GM12878 (cell line): Measurements from ENCODE around the gene CSNK1G3. TPM values are rescaled to one million over a fixed set of nuclear protein-coding genes. Genes with fewer than 3 reads are reported as not detected.

Experiments
- CBFB ChIP-seq: IDR thresholded peaks from 2 replicates; pipeline ENCODE4 v1.6.1; 2016; ENCODE audit warnings: antibody characterized with exemption, low read depth
- CREB1 ChIP-seq: IDR thresholded peaks from 2 replicates; pipeline ENCODE4 v1.6.1; 2012; ENCODE audit warnings: low read depth, mild to moderate bottlenecking, inconsistent platforms
- CREM ChIP-seq: IDR thresholded peaks from 2 replicates; pipeline ENCODE4 v1.6.1; 2014; ENCODE audit warnings: antibody characterized with exemption, low read depth
- ETV6 ChIP-seq, 2 experiments: fragments of 450-650 bp in 1 of 2; IDR thresholded peaks in 1 of 2; conservative IDR thresholded peaks in 1 of 2; 2 replicates each; pipeline ENCODE4 v1.6.1; 2014; ENCODE audit warnings: antibody characterized with exemption in 1 of 2, borderline replicate concordance in 1 of 2, low read depth in 1 of 2, mild to moderate bottlenecking in 1 of 2, moderate library complexity in 1 of 2
- FOS ChIP-seq: IDR thresholded peaks from 3 replicates; pipeline ENCODE4 v1.6.1; 2011; ENCODE audit warnings: borderline replicate concordance; ENCODE audit not compliant: insufficient read length; ENCODE audit errors: extremely low read depth
- IKZF1 ChIP-seq: fragments of 450-650 bp; conservative IDR thresholded peaks from 2 replicates; pipeline ENCODE4 v1.6.1; 2017; ENCODE audit warnings: antibody characterized with exemption, mild to moderate bottlenecking
- MEF2A ChIP-seq: IDR thresholded peaks from 2 replicates; pipeline ENCODE4 v1.6.1; 2011; ENCODE audit warnings: low read depth, mild to moderate bottlenecking, low read length, moderate library complexity; ENCODE audit not compliant: insufficient read depth
- NR2C1 ChIP-seq: fragments of 450-650 bp; IDR thresholded peaks from 2 replicates; pipeline ENCODE4 v1.6.1; 2017; ENCODE audit warnings: antibody characterized with exemption, mild to moderate bottlenecking, moderate library complexity
- RAD21 ChIP-seq: IDR thresholded peaks from 2 replicates; pipeline ENCODE4 v1.6.1; 2011; ENCODE audit warnings: mild to moderate bottlenecking, low read depth, low read length, moderate library complexity; ENCODE audit not compliant: insufficient read depth
- SMAD1 ChIP-seq: fragments of 450-650 bp; IDR thresholded peaks from 2 replicates; pipeline ENCODE4 v1.6.1; 2018; ENCODE audit warnings: mild to moderate bottlenecking, low read depth; ENCODE audit not compliant: partially characterized antibody
- SMC3 ChIP-seq: IDR thresholded peaks from 2 replicates; pipeline ENCODE4 v1.6.1; 2011; ENCODE audit warnings: low read length, improper control_type of control experiment, borderline replicate concordance
- SREBF2 ChIP-seq: IDR thresholded peaks from 2 replicates; pipeline ENCODE4 v1.6.1; 2012; ENCODE audit warnings: mild to moderate bottlenecking, low read length
- TARDBP ChIP-seq: IDR thresholded peaks from 2 replicates; pipeline ENCODE4 v1.6.1; 2016; ENCODE audit warnings: borderline replicate concordance
- ZNF622 ChIP-seq: fragments of 450-650 bp; IDR thresholded peaks from 2 replicates; pipeline ENCODE4 v1.6.1; 2017; ENCODE audit warnings: mild to moderate bottlenecking, inconsistent platforms
- polyA plus RNA-seq, 11 experiments: library from polyadenylated mRNA; depleted of rRNA in 4 of 11; unstranded in 6 of 11; stranded (reverse) in 5 of 11; fragments of >200 nt; fragmentation: Nextera tagmentation in 4 of 11; fragmentation: Illumina TruSeq in 1 of 11; extraction: Ambion mirVana in 4 of 11; extraction: Trizol in 1 of 11; gene quantifications; 1 replicate in 1 of 11; 2 replicates in 10 of 11; pipeline versions ENCODE4 v1.2.1 to v1.2.3, GENCODE V29; 2011 to 2016; ENCODE audit warnings: inconsistent platforms in 2 of 11, missing spikeins in 2 of 11, low read depth in 1 of 11
- total RNA-seq, 4 experiments: library from RNA; depleted of rRNA in 3 of 4; stranded (reverse); fragments of >200 nt in 3 of 4; fragmentation: Illumina TruSeq in 1 of 4; extraction: Trizol in 1 of 4; gene quantifications; 2 replicates each; pipeline versions ENCODE4 v1.2.1 to v1.2.3, GENCODE V29; 2013 to 2021
- TF ChIP-seq, protein P1 (sequence below): fragments of 450-650 bp; conservative IDR thresholded peaks from 2 replicates; pipeline ENCODE4 v1.6.1; 2017; ENCODE audit warnings: mild to moderate bottlenecking, moderate library complexity
- TF ChIP-seq, protein P2 (sequence below): fragments of 150-350 bp; IDR thresholded peaks from 2 replicates; pipeline ENCODE4 v1.6.1; 2016; ENCODE audit warnings: low read depth, low read length
- TF ChIP-seq, protein P3 (sequence below): fragments of 450-650 bp; IDR thresholded peaks from 2 replicates; pipeline ENCODE4 v1.6.1; 2016; ENCODE audit warnings: mild to moderate bottlenecking
- TF ChIP-seq, protein P4 (sequence below): IDR thresholded peaks from 2 replicates; pipeline ENCODE4 v1.6.1; 2011; ENCODE audit warnings: low read depth, low read length, improper control_type of control experiment, borderline replicate concordance
- TF ChIP-seq, protein P5 (sequence below): fragments of 450-650 bp; formaldehyde crosslinking; IDR thresholded peaks from 2 replicates; pipeline ENCODE4 v1.5.0; 2022; ENCODE audit warnings: mild to moderate bottlenecking, missing genetic modification characterization

CSNK1G3 gene
- total and polyA plus RNA-seq, 10 of the 15 experiments (the other 5 are each of a cell fraction or from before 2014, with no cell fraction given), result 7.4 to 24.1 (median 17.9) TPM

DNA sequence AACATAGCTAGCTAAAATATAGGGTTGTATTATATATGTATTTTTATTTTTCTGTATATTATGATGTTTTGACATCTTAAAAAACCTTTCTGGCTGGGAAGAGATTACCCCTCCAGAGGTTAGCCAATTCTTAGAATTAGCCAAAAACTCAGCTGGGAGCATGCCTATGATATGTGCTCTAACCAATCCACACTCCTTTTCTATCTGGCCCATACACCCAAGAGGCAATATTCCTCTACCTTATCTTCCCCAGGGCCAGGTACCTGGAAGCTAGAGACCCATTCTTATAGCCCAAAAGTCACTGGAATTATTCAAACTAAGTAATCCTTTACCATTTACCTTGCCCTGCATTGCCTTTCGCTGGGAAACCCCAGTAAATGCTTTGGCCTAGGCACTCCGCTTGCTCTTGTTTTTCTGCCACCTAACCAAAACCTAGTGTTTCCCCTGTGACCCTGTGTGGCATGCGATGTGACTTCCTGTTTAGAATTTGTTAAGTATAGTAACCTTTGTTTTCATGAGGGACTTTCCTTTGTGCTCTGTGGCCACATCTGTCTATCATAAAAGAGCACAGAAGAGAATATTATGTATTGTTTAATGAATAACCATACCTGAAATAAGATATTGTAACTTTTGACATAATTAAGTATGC is 37.4 kb downstream of the CSNK1G3 start (continued):
- TF ChIP-seq IKZF1, result peak; percentile 66
- TF ChIP-seq ETV6 (conservative IDR thresholded peaks at IDR 0.05 in 1 of 2, IDR thresholded peaks at IDR 0.05 in 1 of 2; ENCODE audit: borderline replicate concordance in 1 of 2, low read depth in 1 of 2), result peak in 1 of 2 experiments; percentile 55; a peak in 1 of 4 replicates
- TF ChIP-seq SMC3, result no peak; the same call in 1 of the 2 replicates
- no peak for TF ChIP-seq FOS
- no peak for TF ChIP-seq TARDBP
- TF ChIP-seq NR2C1, result peak; percentile 68; the same call in 1 of the 2 replicates
- TF ChIP-seq ZNF622, result no peak
- TF ChIP-seq, protein P1, sequence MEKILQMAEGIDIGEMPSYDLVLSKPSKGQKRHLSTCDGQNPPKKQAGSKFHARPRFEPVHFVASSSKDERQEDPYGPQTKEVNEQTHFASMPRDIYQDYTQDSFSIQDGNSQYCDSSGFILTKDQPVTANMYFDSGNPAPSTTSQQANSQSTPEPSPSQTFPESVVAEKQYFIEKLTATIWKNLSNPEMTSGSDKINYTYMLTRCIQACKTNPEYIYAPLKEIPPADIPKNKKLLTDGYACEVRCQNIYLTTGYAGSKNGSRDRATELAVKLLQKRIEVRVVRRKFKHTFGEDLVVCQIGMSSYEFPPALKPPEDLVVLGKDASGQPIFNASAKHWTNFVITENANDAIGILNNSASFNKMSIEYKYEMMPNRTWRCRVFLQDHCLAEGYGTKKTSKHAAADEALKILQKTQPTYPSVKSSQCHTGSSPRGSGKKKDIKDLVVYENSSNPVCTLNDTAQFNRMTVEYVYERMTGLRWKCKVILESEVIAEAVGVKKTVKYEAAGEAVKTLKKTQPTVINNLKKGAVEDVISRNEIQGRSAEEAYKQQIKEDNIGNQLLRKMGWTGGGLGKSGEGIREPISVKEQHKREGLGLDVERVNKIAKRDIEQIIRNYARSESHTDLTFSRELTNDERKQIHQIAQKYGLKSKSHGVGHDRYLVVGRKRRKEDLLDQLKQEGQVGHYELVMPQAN, result peak; percentile 39; the same call in 1 of the 2 replicates
- peak; percentile 61 for TF ChIP-seq CREB1
- 0 out of 2 replicates have a peak, but pooled peaks have one; percentile 8 for TF ChIP-seq RAD21
- TF ChIP-seq, protein P2, sequence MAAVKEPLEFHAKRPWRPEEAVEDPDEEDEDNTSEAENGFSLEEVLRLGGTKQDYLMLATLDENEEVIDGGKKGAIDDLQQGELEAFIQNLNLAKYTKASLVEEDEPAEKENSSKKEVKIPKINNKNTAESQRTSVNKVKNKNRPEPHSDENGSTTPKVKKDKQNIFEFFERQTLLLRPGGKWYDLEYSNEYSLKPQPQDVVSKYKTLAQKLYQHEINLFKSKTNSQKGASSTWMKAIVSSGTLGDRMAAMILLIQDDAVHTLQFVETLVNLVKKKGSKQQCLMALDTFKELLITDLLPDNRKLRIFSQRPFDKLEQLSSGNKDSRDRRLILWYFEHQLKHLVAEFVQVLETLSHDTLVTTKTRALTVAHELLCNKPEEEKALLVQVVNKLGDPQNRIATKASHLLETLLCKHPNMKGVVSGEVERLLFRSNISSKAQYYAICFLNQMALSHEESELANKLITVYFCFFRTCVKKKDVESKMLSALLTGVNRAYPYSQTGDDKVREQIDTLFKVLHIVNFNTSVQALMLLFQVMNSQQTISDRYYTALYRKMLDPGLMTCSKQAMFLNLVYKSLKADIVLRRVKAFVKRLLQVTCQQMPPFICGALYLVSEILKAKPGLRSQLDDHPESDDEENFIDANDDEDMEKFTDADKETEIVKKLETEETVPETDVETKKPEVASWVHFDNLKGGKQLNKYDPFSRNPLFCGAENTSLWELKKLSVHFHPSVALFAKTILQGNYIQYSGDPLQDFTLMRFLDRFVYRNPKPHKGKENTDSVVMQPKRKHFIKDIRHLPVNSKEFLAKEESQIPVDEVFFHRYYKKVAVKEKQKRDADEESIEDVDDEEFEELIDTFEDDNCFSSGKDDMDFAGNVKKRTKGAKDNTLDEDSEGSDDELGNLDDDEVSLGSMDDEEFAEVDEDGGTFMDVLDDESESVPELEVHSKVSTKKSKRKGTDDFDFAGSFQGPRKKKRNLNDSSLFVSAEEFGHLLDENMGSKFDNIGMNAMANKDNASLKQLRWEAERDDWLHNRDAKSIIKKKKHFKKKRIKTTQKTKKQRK, result no peak
- TF ChIP-seq, protein P3, sequence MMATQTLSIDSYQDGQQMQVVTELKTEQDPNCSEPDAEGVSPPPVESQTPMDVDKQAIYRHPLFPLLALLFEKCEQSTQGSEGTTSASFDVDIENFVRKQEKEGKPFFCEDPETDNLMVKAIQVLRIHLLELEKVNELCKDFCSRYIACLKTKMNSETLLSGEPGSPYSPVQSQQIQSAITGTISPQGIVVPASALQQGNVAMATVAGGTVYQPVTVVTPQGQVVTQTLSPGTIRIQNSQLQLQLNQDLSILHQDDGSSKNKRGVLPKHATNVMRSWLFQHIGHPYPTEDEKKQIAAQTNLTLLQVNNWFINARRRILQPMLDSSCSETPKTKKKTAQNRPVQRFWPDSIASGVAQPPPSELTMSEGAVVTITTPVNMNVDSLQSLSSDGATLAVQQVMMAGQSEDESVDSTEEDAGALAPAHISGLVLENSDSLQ, result peak; percentile 92
- 0 out of 2 replicates have a peak, but pooled peaks have one; percentile 44 for TF ChIP-seq CBFB
- TF ChIP-seq CREM, result peak; percentile 69; the same call in 1 of the 2 replicates
- TF ChIP-seq SREBF2, result no peak
- 0 out of 2 replicates have a peak, but pooled peaks have one; percentile 61 for TF ChIP-seq MEF2A
- TF ChIP-seq, protein P4, sequence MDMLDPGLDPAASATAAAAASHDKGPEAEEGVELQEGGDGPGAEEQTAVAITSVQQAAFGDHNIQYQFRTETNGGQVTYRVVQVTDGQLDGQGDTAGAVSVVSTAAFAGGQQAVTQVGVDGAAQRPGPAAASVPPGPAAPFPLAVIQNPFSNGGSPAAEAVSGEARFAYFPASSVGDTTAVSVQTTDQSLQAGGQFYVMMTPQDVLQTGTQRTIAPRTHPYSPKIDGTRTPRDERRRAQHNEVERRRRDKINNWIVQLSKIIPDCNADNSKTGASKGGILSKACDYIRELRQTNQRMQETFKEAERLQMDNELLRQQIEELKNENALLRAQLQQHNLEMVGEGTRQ, result no peak
- TF ChIP-seq, protein P5, sequence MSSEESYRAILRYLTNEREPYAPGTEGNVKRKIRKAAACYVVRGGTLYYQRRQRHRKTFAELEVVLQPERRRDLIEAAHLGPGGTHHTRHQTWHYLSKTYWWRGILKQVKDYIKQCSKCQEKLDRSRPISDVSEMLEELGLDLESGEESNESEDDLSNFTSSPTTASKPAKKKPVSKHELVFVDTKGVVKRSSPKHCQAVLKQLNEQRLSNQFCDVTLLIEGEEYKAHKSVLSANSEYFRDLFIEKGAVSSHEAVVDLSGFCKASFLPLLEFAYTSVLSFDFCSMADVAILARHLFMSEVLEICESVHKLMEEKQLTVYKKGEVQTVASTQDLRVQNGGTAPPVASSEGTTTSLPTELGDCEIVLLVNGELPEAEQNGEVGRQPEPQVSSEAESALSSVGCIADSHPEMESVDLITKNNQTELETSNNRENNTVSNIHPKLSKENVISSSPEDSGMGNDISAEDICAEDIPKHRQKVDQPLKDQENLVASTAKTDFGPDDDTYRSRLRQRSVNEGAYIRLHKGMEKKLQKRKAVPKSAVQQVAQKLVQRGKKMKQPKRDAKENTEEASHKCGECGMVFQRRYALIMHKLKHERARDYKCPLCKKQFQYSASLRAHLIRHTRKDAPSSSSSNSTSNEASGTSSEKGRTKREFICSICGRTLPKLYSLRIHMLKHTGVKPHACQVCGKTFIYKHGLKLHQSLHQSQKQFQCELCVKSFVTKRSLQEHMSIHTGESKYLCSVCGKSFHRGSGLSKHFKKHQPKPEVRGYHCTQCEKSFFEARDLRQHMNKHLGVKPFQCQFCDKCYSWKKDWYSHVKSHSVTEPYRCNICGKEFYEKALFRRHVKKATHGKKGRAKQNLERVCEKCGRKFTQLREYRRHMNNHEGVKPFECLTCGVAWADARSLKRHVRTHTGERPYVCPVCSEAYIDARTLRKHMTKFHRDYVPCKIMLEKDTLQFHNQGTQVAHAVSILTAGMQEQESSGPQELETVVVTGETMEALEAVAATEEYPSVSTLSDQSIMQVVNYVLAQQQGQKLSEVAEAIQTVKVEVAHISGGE (CRISPR knock-in tag), result no peak
- no peak for TF ChIP-seq SMAD1
